H7 (cell line): Measurements from ENCODE around the gene RAPSN. TPM values are rescaled to one million over a fixed set of nuclear protein-coding genes. Genes with fewer than 3 reads are reported as not detected.

Source experiments
- DNase-seq: peaks from one replicate; pipeline ENCODE4 v3.0.0; 2012
- H3K27me3 ChIP-seq: 2 replicates; pipeline ENCODE4 v1.6.0; 2011; ENCODE audit warnings: mild to moderate bottlenecking, low read length; ENCODE audit not compliant: control insufficient read depth, insufficient read depth
- H3K36me3 ChIP-seq: replicated peaks from 2 replicates; pipeline ENCODE4 v1.5.1; 2011; ENCODE audit warnings: low read length; ENCODE audit not compliant: control insufficient read depth, insufficient read depth
- H3K4me3 ChIP-seq: 2 replicates; pipeline ENCODE4 v1.5.1; 2011; ENCODE audit warnings: low read depth, mild to moderate bottlenecking, control low read depth, low read length, moderate library complexity; ENCODE audit not compliant: insufficient read depth
- total RNA-seq: library from RNA; depleted of rRNA; stranded (reverse); fragments of >200 nt; shearing (Covaris generic); gene quantifications from 2 replicates; pipeline ENCODE4 v1.2.3, GENCODE V29; 2014

The RAPSN gene
- total RNA-seq, 1 experiment from 2014 or later: 0.42 TPM

DNA sequence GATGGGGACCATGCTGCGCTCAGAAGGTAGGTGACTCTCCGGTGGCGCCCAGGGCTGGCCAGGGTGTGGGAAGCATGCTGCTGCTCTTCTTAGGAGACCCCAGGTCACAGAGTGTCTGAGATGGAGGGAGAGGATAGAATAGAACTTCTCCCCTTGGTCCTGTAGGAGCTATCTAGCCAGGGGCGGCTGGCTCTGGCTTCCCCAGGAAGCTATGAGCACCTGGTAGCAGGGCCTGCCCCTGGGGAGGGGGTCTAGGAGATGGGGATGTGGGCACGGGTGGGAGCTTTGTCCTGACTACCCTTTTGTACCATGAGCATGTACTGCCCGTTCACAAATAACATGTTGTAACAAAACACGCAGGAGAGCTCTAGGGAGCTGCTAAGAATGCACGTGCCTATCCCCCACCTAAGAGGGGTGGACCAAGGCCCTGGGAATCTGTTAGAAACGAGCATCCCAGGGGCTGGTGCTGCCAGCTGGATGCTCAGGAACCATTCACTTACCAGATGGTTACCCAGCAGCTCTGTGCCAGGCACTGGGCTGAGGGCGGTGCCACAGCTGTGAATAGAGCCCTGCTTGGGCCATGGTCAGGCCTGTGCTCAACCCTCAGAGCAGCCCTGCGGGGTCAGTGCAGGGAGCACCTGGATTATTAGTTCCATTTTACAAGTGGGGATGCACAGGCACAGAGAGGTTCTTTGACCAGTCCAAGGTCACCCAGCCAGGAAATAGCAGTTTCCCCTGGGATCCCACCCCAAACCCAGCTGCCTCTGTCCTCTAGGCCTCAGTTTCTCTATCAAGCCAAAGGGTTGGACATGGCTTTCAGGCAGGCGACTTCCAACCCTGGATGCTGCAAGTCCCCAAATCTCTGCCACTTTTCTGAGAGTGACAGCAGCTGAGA is 38.3 kb downstream of the RAPSN start:
- Histone ChIP-seq H3K36me3 (peaks cover 3% of the 10 kb centered on the region), H3K4me3 (no peak overlapping the region), H3K27me3 (no peaks in the 10 kb centered on the region)
- DNase-seq: no peak

DNA sequence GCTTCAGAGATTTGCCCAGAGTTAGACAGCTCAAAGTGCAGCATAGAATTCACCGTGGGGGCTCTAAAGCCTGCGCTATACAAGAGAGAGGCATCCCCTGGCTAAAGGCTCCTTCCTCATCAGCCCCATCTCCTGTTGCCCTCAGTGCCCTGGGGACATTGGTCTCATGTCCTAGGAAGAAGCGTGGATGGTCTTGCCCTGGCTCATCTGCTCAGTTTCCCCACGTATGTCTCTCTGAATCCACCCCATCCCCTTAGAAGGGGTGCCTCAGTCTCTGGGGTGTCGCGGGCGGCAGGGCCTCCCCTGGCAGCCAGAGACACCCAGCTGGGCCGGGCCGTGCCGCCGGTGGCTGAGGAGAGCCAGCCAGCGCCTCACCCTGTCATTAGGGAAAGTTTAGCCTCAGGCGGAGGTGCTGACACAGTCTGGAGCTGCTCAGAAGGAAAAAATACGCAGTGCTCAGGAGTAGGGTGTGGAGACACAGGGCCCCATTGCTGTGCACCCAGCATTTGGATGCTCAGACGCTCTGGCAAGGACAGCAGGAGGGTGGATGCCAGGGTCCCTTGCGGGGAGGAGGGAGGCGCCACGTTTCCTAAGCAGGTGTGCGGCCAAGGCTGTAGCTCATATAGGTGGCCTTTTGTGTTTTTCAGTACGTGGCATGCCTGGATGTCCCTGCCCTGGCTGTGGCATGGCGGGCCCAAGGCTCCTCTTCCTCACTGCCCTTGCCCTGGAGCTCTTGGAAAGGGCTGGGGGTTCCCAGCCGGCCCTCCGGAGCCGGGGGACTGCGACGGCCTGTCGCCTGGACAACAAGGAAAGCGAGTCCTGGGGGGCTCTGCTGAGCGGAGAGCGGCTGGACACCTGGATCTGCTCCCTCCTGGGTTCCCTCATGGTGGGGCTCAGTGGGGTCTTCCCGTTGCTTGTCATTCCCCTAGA is 39.2 kb downstream of the RAPSN start:
- Histone ChIP-seq H3K4me3 (no peak overlapping the region; the same call in 1 of the 2 replicates), H3K36me3 (peaks cover 3% of the 10 kb centered on the region), H3K27me3 (no peaks in the 10 kb centered on the region)
- peak; percentile 52 for DNase-seq

DNA sequence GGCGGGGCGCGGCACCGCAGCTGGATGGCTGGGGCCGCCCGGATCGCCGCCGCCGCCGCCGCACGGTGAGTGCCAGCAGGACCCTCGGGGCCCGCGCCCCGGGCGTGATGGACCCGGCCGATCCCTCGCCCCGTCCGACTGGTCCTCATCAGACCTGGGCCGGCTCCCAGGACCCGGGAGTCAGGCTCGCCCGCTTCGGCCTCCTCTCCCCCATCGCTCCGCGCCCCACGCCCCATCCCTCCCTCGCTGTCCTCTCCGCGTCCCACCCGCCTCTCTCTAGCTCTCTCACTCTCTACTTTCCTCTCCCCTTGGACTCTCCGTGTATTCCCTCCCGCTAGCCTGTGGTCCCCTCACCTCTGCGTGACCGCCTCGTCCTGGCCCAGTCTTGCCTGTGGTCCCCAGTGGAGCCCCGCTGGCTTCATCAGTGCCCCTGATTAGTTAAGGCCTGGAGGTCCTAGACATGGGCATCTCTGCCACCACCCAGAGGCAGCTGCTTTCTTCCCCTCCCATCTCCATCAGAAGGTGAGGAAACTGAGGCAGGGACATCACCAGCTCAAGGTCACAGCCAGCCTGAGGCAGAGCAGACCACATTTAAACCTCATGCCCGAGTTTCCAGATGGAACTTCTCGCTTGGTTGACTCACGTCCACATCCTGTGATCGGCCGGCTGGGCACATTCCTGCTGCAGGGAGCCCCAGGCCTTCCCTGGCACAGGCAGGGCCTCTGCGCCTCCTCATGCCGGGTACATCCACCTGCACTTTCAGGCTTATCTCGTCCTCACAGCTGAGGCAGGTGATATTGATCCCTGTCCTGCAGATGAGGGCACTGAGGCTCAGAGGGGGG is 40.1 kb downstream of the RAPSN start:
- DNase-seq: peak; percentile 69
- H3K36me3 ChIP-seq: peaks cover 3% of the 10 kb centered on the region
- peak overlapping the region; percentile 84 for H3K4me3 ChIP-seq
- H3K27me3 ChIP-seq: no peaks in the 10 kb centered on the region

DNA sequence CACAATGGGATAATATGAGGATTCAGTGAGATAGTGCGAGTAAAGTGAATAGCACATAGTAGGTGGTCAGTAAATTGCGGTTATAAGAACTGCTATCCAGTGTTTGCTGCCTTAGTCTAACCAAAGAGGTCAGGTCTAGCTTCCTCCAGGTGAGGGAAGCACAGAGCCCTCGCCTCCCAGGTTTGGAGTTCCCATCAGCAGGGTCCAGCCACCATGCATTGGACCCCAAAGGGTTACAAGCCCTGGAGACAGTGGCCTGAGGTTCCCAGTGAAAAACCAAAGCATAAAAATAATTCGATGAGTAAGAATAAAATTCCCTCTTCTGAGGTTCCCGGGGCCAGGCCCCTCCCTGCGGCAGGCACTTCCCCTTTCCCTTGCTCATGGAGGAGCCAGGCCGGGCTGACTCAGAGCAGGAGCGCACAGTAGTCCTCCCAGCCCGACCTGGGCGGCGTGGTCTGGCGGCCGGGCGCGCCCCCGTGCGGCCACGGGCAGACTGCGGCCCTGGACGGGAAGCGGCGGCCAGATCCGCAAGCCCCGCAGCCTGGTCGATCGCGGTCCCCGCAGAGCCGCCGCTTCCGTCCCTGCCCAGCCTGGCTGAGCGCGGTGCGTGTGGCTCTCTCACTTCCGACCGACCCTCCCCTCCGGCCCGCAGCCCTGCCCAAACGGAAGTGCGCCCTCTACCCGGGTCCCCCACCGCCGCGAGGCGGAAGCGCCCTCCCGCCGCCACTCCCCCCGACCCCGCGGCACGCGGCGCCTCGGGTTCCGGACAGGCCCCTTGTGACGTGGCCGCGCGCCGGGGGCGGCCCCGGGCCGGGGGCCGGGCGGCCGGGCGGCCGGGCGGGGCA is 41.0 kb downstream of the RAPSN start, which contains the start of gene SLC39A13:
TSS of gene SLC39A13 (plus strand) at position 845 of the 845 bp plus-strand sequence. CDS start 1,505 bp downstream, outside the sequence.
- peak; percentile 100 for DNase-seq
- H3K27me3 ChIP-seq: no peaks in the 10 kb centered on the region
- H3K36me3 ChIP-seq: no peaks in the 10 kb centered on the region; the same call in 1 of the 2 replicates
- H3K4me3 ChIP-seq: peak within 1 kb of the TSS; percentile 84

DNA sequence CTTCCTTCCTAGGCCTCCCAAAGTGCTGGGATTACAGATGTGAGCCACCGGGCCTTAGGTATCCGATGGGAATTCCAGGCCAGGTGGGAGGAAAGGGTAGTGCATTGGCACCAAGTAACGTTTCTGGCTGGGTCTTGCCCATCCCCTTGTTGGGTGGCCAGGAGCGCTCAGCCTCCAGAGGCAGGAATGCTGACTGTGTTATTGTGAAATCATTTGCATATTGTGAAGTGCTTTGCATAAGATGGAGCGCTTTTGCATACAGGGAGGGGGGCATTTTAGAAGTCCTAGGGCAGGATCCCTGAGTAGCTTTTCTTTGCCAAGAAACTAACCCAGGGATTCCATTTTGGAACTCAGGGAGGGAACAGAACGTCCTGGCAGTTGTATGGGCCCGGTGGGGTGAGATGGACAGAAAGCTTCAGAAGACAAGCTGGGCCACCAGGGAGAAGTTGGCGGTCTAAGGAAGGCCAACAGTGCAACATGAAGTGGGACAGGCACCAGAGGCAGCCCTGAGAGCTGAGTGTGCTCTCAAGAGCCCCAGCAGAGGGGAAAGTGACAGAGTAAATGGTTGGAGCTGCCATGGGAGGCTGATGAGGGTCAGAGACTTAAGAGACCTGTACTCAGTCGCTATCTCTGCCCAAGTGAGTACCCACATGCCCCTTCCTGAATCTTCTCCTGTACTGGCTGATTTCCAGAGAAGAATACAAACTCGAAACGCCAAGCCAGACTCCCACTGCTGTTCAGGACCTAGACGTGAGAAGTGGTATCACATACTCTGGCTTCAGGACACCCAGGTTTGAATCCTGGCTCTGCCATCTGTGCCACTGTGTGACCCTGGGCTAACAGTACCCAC is 41.8 kb downstream of the RAPSN start:
- no peaks in the 10 kb centered on the region for H3K27me3 ChIP-seq
- peak overlapping the region; percentile 48 for H3K4me3 ChIP-seq
- no peaks in the 10 kb centered on the region for H3K36me3 ChIP-seq
- peak; percentile 74 for DNase-seq

DNA sequence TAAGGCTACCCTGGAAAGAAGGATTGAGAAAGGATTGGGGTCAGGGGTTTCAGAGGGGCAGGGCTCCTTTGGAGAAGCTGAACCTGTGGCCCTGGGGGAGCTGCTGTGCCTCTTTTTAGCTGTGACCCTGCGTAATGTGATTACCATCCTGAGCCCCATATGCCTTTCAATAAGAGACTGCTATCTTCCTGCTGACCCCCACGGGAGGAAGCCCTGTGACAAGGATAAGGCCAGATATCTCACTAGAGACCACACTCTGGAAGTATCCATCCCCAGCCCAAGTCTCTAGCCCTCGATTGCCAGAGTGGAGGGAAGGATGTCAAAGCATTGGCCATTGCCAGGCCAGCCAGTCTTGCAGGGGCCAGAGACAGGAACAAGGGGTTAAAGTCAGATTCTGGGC is 45.4 kb downstream of the RAPSN start:
- Histone ChIP-seq H3K27me3 (no peaks in the 10 kb centered on the region), H3K36me3 (no peaks in the 10 kb centered on the region), H3K4me3 (no peak overlapping the region)
- no peak for DNase-seq

DNA sequence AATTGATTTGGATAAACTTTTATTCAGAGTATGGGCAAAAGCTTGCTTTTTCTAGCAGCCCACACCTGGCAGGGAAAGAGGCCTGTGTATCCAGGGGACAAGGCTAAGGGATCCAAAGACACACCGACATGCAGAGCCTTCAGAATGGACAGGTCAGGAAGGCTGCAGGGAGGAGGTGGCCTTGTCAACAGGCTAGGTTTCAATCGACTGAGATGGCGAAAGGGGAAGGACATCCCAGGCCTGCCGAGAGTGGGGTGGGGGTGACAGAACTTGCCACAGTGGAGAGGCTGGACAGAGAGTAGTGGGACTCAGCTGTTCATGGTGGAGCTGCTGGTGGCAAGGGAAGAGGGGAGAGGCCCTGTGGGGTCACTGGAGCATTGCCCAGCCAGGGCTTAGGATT is 45.8 kb downstream of the RAPSN start:
- no peaks in the 10 kb centered on the region for H3K27me3 ChIP-seq
- H3K4me3 ChIP-seq: no peak overlapping the region
- no peaks in the 10 kb centered on the region for H3K36me3 ChIP-seq
- DNase-seq: no peak

DNA sequence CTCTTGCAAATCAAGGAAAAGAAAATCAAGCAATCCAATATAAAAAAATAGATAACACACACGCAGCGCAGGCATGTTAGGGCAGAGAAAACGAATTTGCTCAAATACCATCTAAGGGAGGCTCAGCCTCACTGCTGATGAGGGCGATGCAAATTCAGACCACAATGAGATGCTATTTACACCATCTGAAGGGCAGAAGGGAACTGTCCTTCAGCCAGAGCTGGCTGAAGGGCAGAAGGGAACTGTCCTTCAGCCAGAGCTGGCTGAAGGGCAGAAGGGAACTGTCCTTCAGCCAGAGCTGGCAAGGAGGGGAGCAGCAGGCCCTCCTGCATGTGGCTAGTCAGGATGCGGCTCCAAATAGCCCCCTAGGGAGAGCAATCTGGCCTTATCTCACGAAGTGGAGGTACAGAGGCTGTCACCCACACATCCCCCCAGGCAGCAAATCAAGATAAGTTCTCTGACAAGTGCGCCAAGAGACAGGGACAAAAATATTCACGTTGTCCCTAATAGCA is 48.1 kb downstream of the RAPSN start:
- Histone ChIP-seq H3K27me3 (no peaks in the 10 kb centered on the region), H3K4me3 (peak overlapping the region; percentile 44), H3K36me3 (no peaks in the 10 kb centered on the region)
- DNase-seq: no peak

DNA sequence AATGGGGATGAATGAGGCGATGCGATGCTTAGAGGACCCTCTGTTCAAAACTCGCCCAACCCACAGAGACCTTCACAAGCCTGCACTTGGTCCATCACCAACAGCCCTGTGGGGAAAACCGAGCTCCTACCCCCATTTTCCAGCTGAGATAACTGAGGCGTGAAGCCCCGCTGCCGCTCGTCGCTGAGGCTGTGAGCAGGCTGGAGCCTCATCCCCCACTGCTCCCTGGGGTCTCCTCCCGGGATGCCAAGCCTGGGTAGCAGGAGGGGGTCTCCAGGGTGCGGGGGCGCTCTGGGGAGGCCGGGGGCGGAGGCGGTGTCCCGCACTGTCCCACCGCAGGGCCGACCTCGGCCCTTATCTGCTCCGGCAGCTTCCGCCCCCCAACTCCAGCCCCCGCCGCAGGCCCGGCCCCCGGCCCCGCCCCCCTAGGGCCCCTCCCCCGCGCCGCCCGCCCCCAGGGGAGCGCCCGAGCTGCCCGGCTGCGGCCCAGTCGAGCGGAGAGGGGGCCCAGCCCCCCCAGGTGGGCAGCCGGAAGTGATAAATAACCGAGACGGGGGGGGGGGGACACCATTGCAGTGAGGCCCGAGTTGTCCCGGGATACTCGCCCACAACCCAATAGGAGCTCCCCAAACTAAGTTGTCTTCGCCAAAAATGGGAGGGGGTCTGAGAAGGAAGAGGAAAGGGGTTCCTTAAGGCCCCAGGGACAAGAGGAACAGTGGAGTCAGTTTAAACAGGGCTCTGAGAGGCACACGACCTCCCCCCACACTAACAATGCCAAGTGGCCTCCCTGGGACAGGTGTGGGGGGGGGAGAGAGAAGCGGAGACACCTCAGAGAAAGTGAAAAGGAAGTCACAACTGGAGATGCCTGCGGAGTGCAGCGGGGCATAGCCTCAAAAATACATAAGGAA is 48.8 kb downstream of the RAPSN start:
- Histone ChIP-seq H3K27me3 (no peaks in the 10 kb centered on the region), H3K4me3 (peak overlapping the region; percentile 54), H3K36me3 (no peaks in the 10 kb centered on the region)
- DNase-seq: peak; percentile 96

DNA sequence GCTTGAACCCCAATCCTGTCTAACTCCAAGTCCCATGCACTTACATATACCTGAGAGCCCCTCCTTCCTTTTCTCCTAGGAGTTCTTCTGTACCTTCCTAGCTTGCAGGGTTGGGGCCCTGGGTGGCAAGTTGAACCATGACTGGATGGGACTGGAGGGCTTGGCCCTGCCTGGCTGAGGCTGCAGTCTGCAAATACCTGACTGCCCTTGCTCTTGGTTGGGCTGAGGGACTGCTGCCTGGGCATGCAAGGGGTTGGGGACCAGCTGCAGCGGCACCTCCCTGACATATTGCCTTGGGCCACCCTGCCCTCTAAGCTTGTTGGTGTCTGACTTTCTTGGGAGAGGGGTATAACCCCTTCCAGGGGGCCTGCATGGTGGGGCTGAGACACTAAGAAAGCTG is 50.4 kb downstream of the RAPSN start:
- Histone ChIP-seq H3K4me3 (no peak overlapping the region), H3K27me3 (no peaks in the 10 kb centered on the region), H3K36me3 (no peaks in the 10 kb centered on the region)
- no peak for DNase-seq

DNA sequence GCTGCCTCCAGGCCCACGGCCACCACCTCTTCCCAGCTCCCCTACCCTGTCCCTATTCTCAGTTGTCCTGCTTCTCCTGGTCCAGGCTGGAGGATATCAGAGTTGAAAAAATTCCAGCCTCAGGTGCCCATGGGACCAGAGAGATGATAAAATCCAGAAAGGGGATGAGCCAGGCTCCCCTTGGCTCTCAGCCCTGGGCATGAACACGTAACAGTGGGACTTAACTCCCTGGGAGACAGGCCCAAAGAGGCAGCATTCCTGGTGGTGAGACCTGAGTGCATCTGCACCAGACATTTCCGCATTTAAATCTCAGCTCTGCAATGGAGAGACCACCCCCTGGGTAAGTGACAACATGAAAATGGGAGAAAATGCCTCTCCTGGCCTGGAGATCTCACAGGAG is 50.9 kb downstream of the RAPSN start:
- H3K4me3 ChIP-seq: no peak overlapping the region
- H3K36me3 ChIP-seq: no peaks in the 10 kb centered on the region
- no peaks in the 10 kb centered on the region for H3K27me3 ChIP-seq
- DNase-seq: no peak

DNA sequence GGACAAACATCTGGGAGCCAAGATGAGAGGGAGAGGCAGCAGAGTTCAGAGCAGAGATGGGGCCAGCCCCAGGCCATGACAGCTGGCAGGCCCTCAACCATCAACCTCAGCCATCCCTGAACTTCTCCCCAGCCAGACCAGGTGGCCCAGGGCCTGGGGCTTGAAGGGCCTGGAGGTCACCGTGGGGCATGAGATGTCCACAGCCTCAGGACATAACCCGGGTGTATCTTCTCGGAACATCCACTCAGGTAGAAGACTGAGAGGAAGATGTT is 53.0 kb downstream of the RAPSN start:
- no peak for DNase-seq
- Histone ChIP-seq H3K4me3 (no peak overlapping the region), H3K27me3 (no peaks in the 10 kb centered on the region), H3K36me3 (no peaks in the 10 kb centered on the region)
